KMS-11 (cell line): ENCODE data around the gene ZNF423.

Source experiments
- H2AFZ ChIP-seq: fragments of 200-600 bp; sonication (generic); 2 replicates; pipeline ENCODE4 v1.6.1; 2016; ENCODE audit warnings: antibody characterized with exemption, mixed run types, low read depth
- H3K27ac ChIP-seq: fragments of 200-600 bp; sonication (generic); 2 replicates; pipeline ENCODE4 v1.6.1; 2016; ENCODE audit warnings: mild to moderate bottlenecking, mixed run types
- H3K27me3 ChIP-seq: fragments of 200-600 bp; sonication (generic); 2 replicates; pipeline ENCODE4 v1.6.1; 2017; ENCODE audit warnings: mild to moderate bottlenecking, low read depth, mixed run types, moderate library complexity; ENCODE audit not compliant: insufficient read depth
- H3K36me3 ChIP-seq: fragments of 200-600 bp; sonication (generic); 2 replicates; pipeline ENCODE4 v1.6.1; 2017; ENCODE audit warnings: mild to moderate bottlenecking, mixed run types; ENCODE audit not compliant: insufficient read depth
- H3K4me1 ChIP-seq: fragments of 200-600 bp; sonication (generic); 2 replicates; pipeline ENCODE4 v1.6.1; 2016; ENCODE audit warnings: mild to moderate bottlenecking, low read depth, mixed run types; ENCODE audit not compliant: poor library complexity, severe bottlenecking
- H3K4me2 ChIP-seq: fragments of 200-600 bp; sonication (generic); 2 replicates; pipeline ENCODE4 v1.7.0; 2016; ENCODE audit warnings: mild to moderate bottlenecking, mixed run types
- H3K4me3 ChIP-seq: fragments of 200-600 bp; sonication (generic); IDR thresholded peaks from 2 replicates; pipeline ENCODE4 v1.6.1; 2017; ENCODE audit warnings: low read depth, low read length, mixed read lengths; ENCODE audit not compliant: insufficient read depth
- H3K79me2 ChIP-seq: fragments of 200-600 bp; sonication (generic); 2 replicates; pipeline ENCODE4 v1.6.1; 2016; ENCODE audit warnings: low read depth, mixed run types; ENCODE audit not compliant: insufficient read depth
- H3K9ac ChIP-seq: fragments of 200-600 bp; sonication (generic); 2 replicates; pipeline ENCODE4 v1.6.1; 2016; ENCODE audit warnings: mild to moderate bottlenecking, mixed run types
- H4K20me1 ChIP-seq: fragments of 200-600 bp; sonication (generic); 2 replicates; pipeline ENCODE4 v1.6.1; 2016; ENCODE audit warnings: mild to moderate bottlenecking, mixed run types; ENCODE audit not compliant: insufficient read depth
- TF ChIP-seq, protein P1 (sequence below): fragments of 200-600 bp; sonication (generic); conservative IDR thresholded peaks from 2 replicates; pipeline ENCODE4 v1.6.1; 2017; ENCODE audit warnings: low read depth, mild to moderate bottlenecking, antibody characterized with exemption, low read length, moderate library complexity, mixed read lengths

Gene ZNF423

DNA sequence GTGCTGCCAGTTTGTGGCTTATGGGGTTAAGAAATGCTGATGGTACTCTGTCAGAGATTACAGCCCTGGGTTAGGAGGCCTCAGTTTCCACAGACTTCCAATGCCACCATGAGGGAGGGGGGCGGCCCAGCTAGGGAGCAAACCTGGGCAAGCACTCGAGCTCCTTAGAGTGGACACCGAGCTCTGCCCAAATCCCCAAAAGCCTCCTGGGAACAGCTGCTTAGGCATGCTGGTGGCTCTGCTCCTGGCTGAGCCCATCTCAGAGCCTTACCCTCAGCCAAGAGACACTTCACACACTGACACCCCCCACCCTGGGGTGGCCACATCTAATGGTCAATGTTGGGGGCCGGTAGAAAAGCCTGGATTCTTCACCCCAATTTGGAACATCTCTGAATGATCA lies 416.2 kb downstream of the ZNF423 start:
- Histone ChIP-seq H3K79me2 (no peaks in the 10 kb centered on the region), H3K9ac (no peak overlapping the region), H3K27me3 (no peaks in the 10 kb centered on the region), H2AFZ (no peak overlapping the region), H3K27ac (no peak overlapping the region), H4K20me1 (no peaks in the 10 kb centered on the region), H3K36me3 (no peaks in the 10 kb centered on the region), H3K4me3 (no peak overlapping the region), H3K4me1 (peaks cover 12% of the 10 kb centered on the region), H3K4me2 (no peak overlapping the region)
- TF ChIP-seq, protein P1, sequence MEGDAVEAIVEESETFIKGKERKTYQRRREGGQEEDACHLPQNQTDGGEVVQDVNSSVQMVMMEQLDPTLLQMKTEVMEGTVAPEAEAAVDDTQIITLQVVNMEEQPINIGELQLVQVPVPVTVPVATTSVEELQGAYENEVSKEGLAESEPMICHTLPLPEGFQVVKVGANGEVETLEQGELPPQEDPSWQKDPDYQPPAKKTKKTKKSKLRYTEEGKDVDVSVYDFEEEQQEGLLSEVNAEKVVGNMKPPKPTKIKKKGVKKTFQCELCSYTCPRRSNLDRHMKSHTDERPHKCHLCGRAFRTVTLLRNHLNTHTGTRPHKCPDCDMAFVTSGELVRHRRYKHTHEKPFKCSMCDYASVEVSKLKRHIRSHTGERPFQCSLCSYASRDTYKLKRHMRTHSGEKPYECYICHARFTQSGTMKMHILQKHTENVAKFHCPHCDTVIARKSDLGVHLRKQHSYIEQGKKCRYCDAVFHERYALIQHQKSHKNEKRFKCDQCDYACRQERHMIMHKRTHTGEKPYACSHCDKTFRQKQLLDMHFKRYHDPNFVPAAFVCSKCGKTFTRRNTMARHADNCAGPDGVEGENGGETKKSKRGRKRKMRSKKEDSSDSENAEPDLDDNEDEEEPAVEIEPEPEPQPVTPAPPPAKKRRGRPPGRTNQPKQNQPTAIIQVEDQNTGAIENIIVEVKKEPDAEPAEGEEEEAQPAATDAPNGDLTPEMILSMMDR: no peak

DNA sequence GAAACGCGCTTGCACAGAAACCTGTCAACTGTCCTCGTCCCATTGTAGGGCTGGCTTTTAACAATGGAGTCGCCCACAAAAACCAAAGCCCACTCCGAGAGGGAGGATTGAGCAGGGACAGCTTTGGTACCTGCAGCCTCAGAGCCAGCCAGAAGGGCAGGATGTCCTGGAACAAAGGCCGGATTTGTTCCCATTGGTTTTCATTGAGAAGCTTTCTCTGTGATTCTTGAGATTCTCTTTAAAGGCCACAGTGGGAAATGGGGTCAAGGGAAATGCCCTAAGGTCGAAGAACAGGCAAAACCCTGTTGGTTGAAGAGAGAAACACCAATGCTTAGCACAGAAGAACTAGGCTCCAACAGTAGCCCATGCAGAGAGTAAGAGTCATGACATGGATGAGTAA lies 416.9 kb downstream of the ZNF423 start:
- H3K4me3 ChIP-seq: no peak overlapping the region
- no peaks in the 10 kb centered on the region for H3K36me3 ChIP-seq
- H3K27me3 ChIP-seq: no peaks in the 10 kb centered on the region
- no peaks in the 10 kb centered on the region for H4K20me1 ChIP-seq
- no peak overlapping the region for H3K4me2 ChIP-seq
- H3K27ac ChIP-seq: no peak overlapping the region
- no peak overlapping the region for H2AFZ ChIP-seq
- H3K79me2 ChIP-seq: no peaks in the 10 kb centered on the region
- peaks cover 12% of the 10 kb centered on the region for H3K4me1 ChIP-seq
- no peak overlapping the region for H3K9ac ChIP-seq
- TF ChIP-seq, protein P1: no peak
